DND-41 (cell line): ENCODE measurements around the gene IQSEC1.
"Not testable (repeated sequence)": the region's sequence is repeated elsewhere in the genome, so short reads cannot be mapped to it uniquely, and the experiment has no call there.

ENCODE experiments used
- ATAC-seq: fragments of 200-7000 bp; cut with Tn5 transposase; 3 replicates; pipeline ENCODE4 v1.9.1; 2021; ENCODE audit warnings: low read depth; ENCODE audit not compliant: insufficient read depth
- DNase-seq: peaks from one replicate; pipeline ENCODE4 v3.0.0-alpha.2; 2020
- H2AFZ ChIP-seq: 2 replicates; pipeline ENCODE4 v1.6.0; 2012; ENCODE audit warnings: low read depth, low read length
- H3K27ac ChIP-seq: 2 replicates; pipeline ENCODE4 v1.5.1; 2012; ENCODE audit warnings: low read length, inconsistent platforms
- H3K27me3 ChIP-seq: fragments of 200-600 bp; sonication (generic); 2 replicates; pipeline ENCODE4 v1.6.0; 2012; ENCODE audit warnings: low read length, mild to moderate bottlenecking, inconsistent platforms; ENCODE audit not compliant: insufficient read depth, poor library complexity
- H3K36me3 ChIP-seq: 2 replicates; pipeline ENCODE4 v1.5.1; 2012; ENCODE audit warnings: low read length, inconsistent platforms; ENCODE audit not compliant: insufficient read depth
- H3K4me1 ChIP-seq: 2 replicates; pipeline ENCODE4 v1.5.1; 2012; ENCODE audit warnings: mild to moderate bottlenecking, low read length; ENCODE audit not compliant: insufficient read depth
- H3K4me2 ChIP-seq: 2 replicates; pipeline ENCODE4 v1.6.0; 2012; ENCODE audit warnings: mild to moderate bottlenecking, moderate library complexity, low read length, inconsistent platforms; ENCODE audit not compliant: insufficient read depth
- H3K4me3 ChIP-seq, 2 experiments: fragments of 200-600 bp in 1 of 2; shearing (Covaris generic) in 1 of 2; 2 replicates each; pipeline ENCODE4 v1.5.1; 2012 to 2016; ENCODE audit warnings: inconsistent platforms in 2 of 2, low read length in 2 of 2, mild to moderate bottlenecking in 2 of 2, low read depth in 1 of 2, moderate library complexity in 1 of 2
- H3K79me2 ChIP-seq: 2 replicates; pipeline ENCODE4 v1.6.0; 2012; ENCODE audit warnings: low read length, inconsistent platforms; ENCODE audit not compliant: insufficient read depth
- H3K9ac ChIP-seq: 2 replicates; pipeline ENCODE4 v1.6.0; 2012; ENCODE audit warnings: low read depth, mild to moderate bottlenecking, inconsistent platforms, low read length, moderate library complexity
- H3K9me3 ChIP-seq: 2 replicates; pipeline ENCODE4 v1.5.1; 2012; ENCODE audit warnings: low read length, moderate library complexity, mild to moderate bottlenecking, inconsistent platforms; ENCODE audit not compliant: insufficient read depth, severe bottlenecking
- H4K20me1 ChIP-seq: 2 replicates; pipeline ENCODE4 v1.6.0; 2012; ENCODE audit warnings: low read length; ENCODE audit not compliant: insufficient read depth
- EZH2 ChIP-seq: IDR thresholded peaks from 3 replicates; pipeline ENCODE4 v1.6.1; 2012; ENCODE audit warnings: borderline replicate concordance, low read depth, mild to moderate bottlenecking, moderate library complexity, low read length, inconsistent platforms; ENCODE audit not compliant: severe bottlenecking
- TF ChIP-seq, protein P1 (sequence below): IDR thresholded peaks from 2 replicates; pipeline ENCODE4 v1.5.1; 2012; ENCODE audit warnings: borderline replicate concordance, low read length, moderate library complexity, mild to moderate bottlenecking; ENCODE audit not compliant: poor library complexity, severe bottlenecking; ENCODE audit errors: extremely low read depth

The IQSEC1 gene

DNA sequence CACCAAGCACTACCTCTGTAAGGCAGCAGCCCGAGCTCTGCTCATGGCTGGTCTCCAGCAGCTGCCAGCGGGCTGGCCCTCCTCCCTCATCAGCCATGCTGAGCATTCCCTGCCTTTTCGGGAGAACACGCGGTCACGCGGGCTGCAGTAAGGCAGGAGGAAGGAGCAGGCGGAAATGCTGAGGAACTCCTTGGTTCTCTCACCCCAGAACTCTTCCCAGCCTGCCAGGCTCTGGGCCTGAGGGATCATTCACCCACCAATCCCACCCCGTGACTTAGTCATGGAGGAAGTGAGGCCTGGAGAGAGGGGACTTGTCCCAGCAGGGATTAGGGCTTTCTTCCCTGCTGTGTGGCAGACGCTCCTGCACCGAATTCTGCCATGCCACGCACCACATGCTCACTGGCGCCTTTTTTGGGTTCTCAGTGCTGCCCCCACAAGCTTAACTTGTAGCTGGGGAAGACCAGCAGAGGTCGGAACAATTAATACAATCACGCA, 189.0 kb downstream of the IQSEC1 start:
- Histone ChIP-seq H2AFZ (no peak overlapping the region), H3K9ac (no peak overlapping the region), H3K36me3 (no peaks in the 10 kb centered on the region), H3K79me2 (no peaks in the 10 kb centered on the region), H4K20me1 (no peaks in the 10 kb centered on the region), H3K4me1 (peaks cover 6% of the 10 kb centered on the region), H3K27me3 (no peaks in the 10 kb centered on the region), H3K9me3 (no peaks in the 10 kb centered on the region), H3K4me2 (no peak overlapping the region), H3K27ac (no peak overlapping the region), H3K4me3 (no peak overlapping the region)
- TF ChIP-seq, protein P1, sequence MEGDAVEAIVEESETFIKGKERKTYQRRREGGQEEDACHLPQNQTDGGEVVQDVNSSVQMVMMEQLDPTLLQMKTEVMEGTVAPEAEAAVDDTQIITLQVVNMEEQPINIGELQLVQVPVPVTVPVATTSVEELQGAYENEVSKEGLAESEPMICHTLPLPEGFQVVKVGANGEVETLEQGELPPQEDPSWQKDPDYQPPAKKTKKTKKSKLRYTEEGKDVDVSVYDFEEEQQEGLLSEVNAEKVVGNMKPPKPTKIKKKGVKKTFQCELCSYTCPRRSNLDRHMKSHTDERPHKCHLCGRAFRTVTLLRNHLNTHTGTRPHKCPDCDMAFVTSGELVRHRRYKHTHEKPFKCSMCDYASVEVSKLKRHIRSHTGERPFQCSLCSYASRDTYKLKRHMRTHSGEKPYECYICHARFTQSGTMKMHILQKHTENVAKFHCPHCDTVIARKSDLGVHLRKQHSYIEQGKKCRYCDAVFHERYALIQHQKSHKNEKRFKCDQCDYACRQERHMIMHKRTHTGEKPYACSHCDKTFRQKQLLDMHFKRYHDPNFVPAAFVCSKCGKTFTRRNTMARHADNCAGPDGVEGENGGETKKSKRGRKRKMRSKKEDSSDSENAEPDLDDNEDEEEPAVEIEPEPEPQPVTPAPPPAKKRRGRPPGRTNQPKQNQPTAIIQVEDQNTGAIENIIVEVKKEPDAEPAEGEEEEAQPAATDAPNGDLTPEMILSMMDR: no peak
- no peak for TF ChIP-seq EZH2
- DNase-seq (no peak), ATAC-seq (no peak)

DNA sequence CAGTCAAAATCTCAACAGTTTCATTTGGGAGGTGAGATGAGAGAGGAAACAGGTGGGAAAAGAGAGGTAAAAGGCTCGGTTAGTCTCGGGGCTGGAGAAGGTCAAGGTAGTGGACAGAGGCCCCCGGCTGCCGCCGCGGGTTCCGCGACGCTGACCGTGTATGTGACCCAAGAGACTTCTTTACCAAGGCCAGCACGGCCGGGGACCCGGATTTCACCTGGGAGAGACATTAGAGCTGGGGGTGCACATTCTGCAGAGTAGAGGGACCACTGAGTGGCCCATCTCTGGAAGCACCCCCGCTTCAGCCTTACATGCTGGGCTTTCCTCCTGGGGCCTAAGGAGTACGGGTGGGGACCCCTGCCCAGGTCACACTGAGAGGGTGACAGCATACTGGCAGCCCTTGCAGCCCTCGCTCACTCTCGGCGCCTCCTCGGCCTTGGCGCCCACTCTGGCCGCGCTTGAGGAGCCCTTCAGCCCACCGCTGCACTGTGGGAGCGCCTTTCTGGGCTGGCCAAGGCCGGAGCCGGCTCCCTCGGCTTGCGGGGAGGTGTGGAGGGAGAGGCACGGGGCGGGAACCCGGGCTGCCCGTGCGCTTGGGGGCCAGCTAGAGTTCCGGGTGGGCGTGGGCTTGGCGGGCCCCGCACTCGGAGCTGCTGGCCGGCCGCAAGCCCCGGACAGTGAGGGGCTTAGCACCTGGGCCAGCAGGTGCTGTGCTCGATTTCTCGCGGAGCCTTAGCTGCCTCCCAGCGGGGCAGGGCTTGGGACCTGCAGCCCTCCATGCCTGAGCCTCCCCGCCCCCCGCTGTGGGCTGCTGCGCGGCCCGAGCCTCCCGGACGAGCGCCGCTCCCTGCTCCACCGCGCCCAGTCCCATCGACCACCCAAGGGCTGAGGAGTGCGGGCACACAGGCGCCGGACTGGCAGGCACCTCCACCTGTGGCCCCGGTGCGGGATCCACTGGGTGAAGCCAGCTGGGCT, 190.6 kb downstream of the IQSEC1 start:
- Histone ChIP-seq H2AFZ (no peak overlapping the region), H3K36me3 (no peaks in the 10 kb centered on the region), H3K4me1 (peaks cover 6% of the 10 kb centered on the region), H3K9me3 (no peaks in the 10 kb centered on the region), H3K9ac (no peak overlapping the region), H3K4me3 (no peak overlapping the region), H3K4me2 (no peak overlapping the region), H3K27me3 (no peaks in the 10 kb centered on the region), H3K27ac (no peak overlapping the region), H4K20me1 (no peaks in the 10 kb centered on the region), H3K79me2 (no peaks in the 10 kb centered on the region)
- no peak for ATAC-seq
- TF ChIP-seq, protein P1: no peak
- TF ChIP-seq EZH2: no peak
- DNase-seq: no peak

DNA sequence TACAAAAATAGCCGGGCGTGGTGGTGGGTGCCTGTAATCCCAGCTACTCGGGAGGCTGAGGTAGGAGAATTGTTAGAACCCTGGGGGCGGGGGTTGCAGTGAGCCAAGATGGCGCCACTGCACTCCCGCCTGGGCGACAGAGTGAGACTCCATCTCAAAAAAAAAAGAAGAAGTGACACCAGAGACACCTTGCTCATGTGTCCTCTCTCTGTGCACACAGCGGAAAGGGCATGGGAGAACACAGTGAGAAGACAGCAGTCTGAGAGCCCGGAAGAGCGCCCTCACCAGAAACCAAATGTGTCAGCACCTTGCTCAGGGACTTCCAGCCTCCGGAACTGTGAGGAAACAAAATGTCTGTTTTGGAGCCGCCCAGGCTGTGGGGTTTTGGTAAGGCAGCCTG, 191.4 kb downstream of the IQSEC1 start:
- H3K9me3 ChIP-seq, H3K4me3 ChIP-seq, DNase-seq, H3K9ac ChIP-seq, ATAC-seq, H3K4me1 ChIP-seq, H3K4me2 ChIP-seq, H4K20me1 ChIP-seq, H3K36me3 ChIP-seq, H3K27ac ChIP-seq, H3K27me3 ChIP-seq, H3K79me2 ChIP-seq, H2AFZ ChIP-seq: not testable (repeated sequence)

DNA sequence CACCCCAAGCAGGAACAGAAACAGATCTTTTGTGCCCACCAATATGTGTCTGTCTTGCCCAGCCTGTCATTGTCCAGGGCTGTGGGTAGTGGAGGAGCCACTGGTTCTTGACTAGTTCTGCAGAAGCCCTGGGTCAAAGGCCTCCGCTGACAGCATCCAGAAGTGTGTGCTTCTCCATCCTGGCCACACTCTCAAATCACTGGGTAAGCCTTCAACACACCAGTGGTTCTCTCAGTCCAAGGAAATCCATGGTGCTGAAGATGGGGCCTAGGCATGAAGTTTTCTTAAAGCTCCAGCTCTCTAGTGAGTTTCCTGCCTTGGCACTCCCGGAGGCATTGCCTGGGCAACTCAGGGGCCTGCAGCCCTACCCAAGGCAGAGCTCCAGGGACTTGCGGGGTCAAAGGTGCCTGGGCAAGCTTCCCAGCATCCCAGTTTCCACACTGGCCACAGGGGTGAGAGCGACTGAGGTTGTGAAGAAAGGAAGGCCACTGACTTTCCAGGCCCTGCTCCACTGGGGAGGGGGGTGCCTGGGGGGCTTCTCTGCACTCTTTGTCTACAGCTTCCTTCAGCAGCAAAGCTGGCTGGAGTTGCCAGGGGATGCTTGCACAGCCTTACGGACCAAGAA, 193.9 kb downstream of the IQSEC1 start:
- H3K4me3 ChIP-seq: no peak overlapping the region
- H4K20me1 ChIP-seq: no peaks in the 10 kb centered on the region
- H3K27me3 ChIP-seq: no peaks in the 10 kb centered on the region
- H3K4me1 ChIP-seq: no peaks in the 10 kb centered on the region
- no peak for DNase-seq
- no peak overlapping the region for H2AFZ ChIP-seq
- H3K4me2 ChIP-seq: no peak overlapping the region
- no peak overlapping the region for H3K27ac ChIP-seq
- H3K9me3 ChIP-seq: no peaks in the 10 kb centered on the region
- ATAC-seq: no peak
- H3K36me3 ChIP-seq: no peaks in the 10 kb centered on the region
- TF ChIP-seq, protein P1: no peak
- TF ChIP-seq EZH2: no peak
- no peaks in the 10 kb centered on the region for H3K79me2 ChIP-seq
- H3K9ac ChIP-seq: no peak overlapping the region

DNA sequence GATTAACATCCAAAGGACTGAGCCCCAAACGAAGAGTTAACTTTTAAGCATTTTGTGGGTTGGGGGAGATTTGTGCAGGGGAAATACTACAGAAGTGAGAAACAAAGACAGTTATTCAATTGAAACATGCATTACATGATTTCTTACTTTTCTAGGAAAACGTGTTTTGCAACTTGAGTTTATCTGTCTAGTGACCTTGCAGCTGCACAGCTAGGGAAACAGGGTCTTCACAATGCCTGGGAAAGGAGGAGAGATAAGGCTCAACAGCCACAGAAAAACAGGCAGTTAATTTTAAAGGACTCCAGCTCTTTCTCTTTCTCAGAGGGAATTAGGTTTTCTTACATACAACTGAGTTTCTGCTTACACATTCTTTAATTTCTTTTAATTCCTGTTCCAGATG, 194.5 kb downstream of the IQSEC1 start:
- H3K79me2 ChIP-seq, ATAC-seq, H3K36me3 ChIP-seq, H2AFZ ChIP-seq, H3K27ac ChIP-seq, H3K9ac ChIP-seq, H3K4me3 ChIP-seq, H3K4me2 ChIP-seq, H3K4me1 ChIP-seq, H3K27me3 ChIP-seq, H3K9me3 ChIP-seq, H4K20me1 ChIP-seq, DNase-seq: not testable (repeated sequence)
